Esophagus muscularis mucosa (tissue), 4 donors: Measurements from ENCODE around the gene EDEM3. TPM values are rescaled to one million over a fixed set of nuclear protein-coding genes. Genes with fewer than 3 reads are reported as not detected.
"Not testable (repeated sequence)": the region's sequence is repeated elsewhere in the genome, so short reads cannot be mapped to it uniquely, and the experiment has no call there.

Experiments
- DNase-seq: peaks from one replicate; pipeline ENCODE4 v3.0.0-alpha.2; 2017; ENCODE audit errors: extremely low spot score
- H3K27ac ChIP-seq, 4 donors: fragments of 200-600 bp; sonication (generic); replicated peaks in 1 of 4; 1 replicate in 3 of 4; 2 replicates in 1 of 4; pipeline ENCODE4 v1.5.1; 2016 to 2019; ENCODE audit warnings: mild to moderate bottlenecking in 1 of 4
- H3K27me3 ChIP-seq, 4 donors: fragments of 200-600 bp; sonication (generic); one replicate each; pipeline versions ENCODE4 v1.5.1 to v1.6.0; 2016 to 2019
- H3K36me3 ChIP-seq, 4 donors: fragments of 200-600 bp; sonication (generic); one replicate each; pipeline ENCODE4 v1.5.1; 2016 to 2019
- H3K4me1 ChIP-seq, 4 donors: fragments of 200-600 bp; sonication (generic); one replicate each; pipeline ENCODE4 v1.5.1; 2016 to 2019
- H3K4me3 ChIP-seq, 4 donors: fragments of 200-600 bp; sonication (generic); 1 replicate in 2 of 4; 2 replicates in 2 of 4; pipeline ENCODE4 v1.5.1; 2016 to 2019; ENCODE audit warnings: mild to moderate bottlenecking in 4 of 4, moderate library complexity in 1 of 4
- H3K9me3 ChIP-seq, 4 donors: fragments of 200-600 bp; sonication (generic); 1 replicate in 3 of 4; 2 replicates in 1 of 4; pipeline ENCODE4 v1.5.1; 2016 to 2019
- CTCF ChIP-seq, 3 experiments: fragments of 200-600 bp in 2 of 3; fragments of 450-650 bp in 1 of 3; sonication (generic) in 2 of 3; IDR thresholded peaks; one replicate each; pipeline ENCODE4 v1.5.1; 2017 to 2019; ENCODE audit warnings: antibody characterized with exemption in 3 of 3, mild to moderate bottlenecking in 2 of 3, moderate library complexity in 1 of 3
- EP300 ChIP-seq: sonication (generic); formaldehyde crosslinking; IDR thresholded peaks from one replicate; pipeline ENCODE4 v1.6.1; 2017; ENCODE audit warnings: antibody characterized with exemption
- POLR2A ChIP-seq: fragments of 450-650 bp; IDR thresholded peaks from one replicate; pipeline ENCODE4 v1.6.1; 2017; ENCODE audit warnings: antibody characterized with exemption, moderate library complexity, mild to moderate bottlenecking, low read depth
- POLR2AphosphoS5 ChIP-seq, 2 donors: sonication (generic); formaldehyde crosslinking; IDR thresholded peaks; one replicate each; pipeline ENCODE4 v1.6.1; 2017; ENCODE audit warnings: antibody characterized with exemption in 2 of 2
- WGBS: methylation state at CpG from one replicate; pipeline ENCODE4 v1.1.5; 2018; 5-methylcytosine and 5-hydroxymethylcytosine counted together
- intact Hi-C: fragments of 100-400 bp; cut with DNase I; formaldehyde crosslinking; loops from one replicate; pipeline ENCODE4 v1.15.1; 2023
- total RNA-seq, 4 donors: library from RNA; depleted of rRNA; stranded (reverse); fragments of >200 nt; gene quantifications; one replicate each; pipeline versions ENCODE4 v1.1.0 to v1.2.1, GENCODE V29; 2016

Gene EDEM3
- total RNA-seq, 4 donors from 2014 or later, result 28.7 to 36.1 (median 29.4) TPM

- Histone ChIP-seq H3K4me3 (no peak overlapping the region), H3K36me3 (peaks cover 19 to 34% (median 22%) of the 10 kb centered on the region in 4 donors), H3K9me3 (no peaks in the 10 kb centered on the region), H3K27ac (peak overlapping the region in 2 of 4 donors; percentile 61 to 78), H3K27me3 (no peaks in the 10 kb centered on the region), H3K4me1 (peaks cover 16 to 24% (median 22%) of the 10 kb centered on the region in 4 donors)
- 81% methylated on average over 9 of the region's 9 CpGs for WGBS
- DNase-seq, result no peak
- intact Hi-C loops, result no loop called here
- TF ChIP-seq EP300 (no peak), CTCF (IDR thresholded peaks at IDR 0.05) (no peak), POLR2AphosphoS5 (IDR thresholded peaks at IDR 0.05) (no peak), POLR2A (no peak)
Observed at GRCh38 chr1:184790642-184791549, 36.2 kb upstream of the EDEM3 start.

- intact Hi-C loops, result no loop called here
- no peak for DNase-seq
- H3K4me3 ChIP-seq, result no peak overlapping the region
- H3K9me3 ChIP-seq, result no peaks in the 10 kb centered on the region
- H3K4me1 ChIP-seq, result peaks cover 16 to 24% (median 22%) of the 10 kb centered on the region in 4 donors
- H3K27me3 ChIP-seq, result no peaks in the 10 kb centered on the region
- 40% methylated on average over 2 of the region's 2 CpGs for WGBS
- no peak overlapping the region for H3K27ac ChIP-seq
- peaks cover 9 to 24% (median 12%) of the 10 kb centered on the region in 4 donors for H3K36me3 ChIP-seq
- TF ChIP-seq EP300 (no peak), CTCF (IDR thresholded peaks at IDR 0.05) (no peak), POLR2A (no peak), POLR2AphosphoS5 (IDR thresholded peaks at IDR 0.05) (no peak)
Observed at GRCh38 chr1:184789884-184790283, 35.2 kb upstream of the EDEM3 start.

- TF ChIP-seq POLR2A (no peak), EP300 (no peak), CTCF (IDR thresholded peaks at IDR 0.05) (no peak), POLR2AphosphoS5 (IDR thresholded peaks at IDR 0.05) (no peak)
- Histone ChIP-seq H3K36me3 (peaks cover 2 to 14% (median 8%) of the 10 kb centered on the region in 4 donors), H3K4me3 (no peak overlapping the region), H3K27me3 (no peaks in the 10 kb centered on the region), H3K9me3 (peaks cover 0 to 6% (median under 1%) of the 10 kb centered on the region in 4 donors), H3K27ac (no peak overlapping the region), H3K4me1 (peaks cover 16 to 24% (median 22%) of the 10 kb centered on the region in 4 donors)
- 83% methylated on average over 2 of the region's 2 CpGs for WGBS
- no peak for DNase-seq
- intact Hi-C loops, result no loop called here
Observed at GRCh38 chr1:184788970-184789369, 34.3 kb upstream of the EDEM3 start.

DNA sequence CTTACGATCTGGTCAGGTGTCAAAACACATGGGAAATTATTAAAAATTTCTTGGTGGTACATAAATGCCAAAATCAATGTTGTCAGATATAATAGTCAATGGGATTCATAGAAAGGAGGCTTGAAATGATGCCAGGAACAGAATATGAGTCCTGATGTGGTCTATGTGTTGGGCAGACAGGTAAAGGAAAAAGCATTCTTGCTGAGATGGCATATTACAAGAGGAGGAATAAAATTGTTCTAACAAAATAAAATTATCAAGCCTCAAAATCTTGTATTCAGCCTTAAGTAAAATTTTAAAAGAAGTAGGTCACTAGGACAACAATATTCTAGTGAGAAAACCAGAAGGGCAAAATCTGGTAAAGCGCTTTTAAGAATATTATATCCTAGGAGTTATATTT, 30.9 kb upstream of the EDEM3 start:
- WGBS, result 96% methylated on average over 2 of the region's 2 CpGs
- no peaks in the 10 kb centered on the region for H3K4me1 ChIP-seq
- H3K27me3 ChIP-seq, result no peaks in the 10 kb centered on the region
- H3K27ac ChIP-seq, result no peak overlapping the region
- intact Hi-C loops, result no loop called here
- peaks cover 0 to 12% (median 9%) of the 10 kb centered on the region in 4 donors for H3K9me3 ChIP-seq
- H3K36me3 ChIP-seq, result peaks cover 0 to 6% (median 4%) of the 10 kb centered on the region in 4 donors
- no peak overlapping the region for H3K4me3 ChIP-seq
- DNase-seq, result no peak
- TF ChIP-seq EP300, result no peak
- no peak for TF ChIP-seq POLR2A
- no peak for TF ChIP-seq CTCF (IDR thresholded peaks at IDR 0.05)
- no peak for TF ChIP-seq POLR2AphosphoS5 (IDR thresholded peaks at IDR 0.05)

GRCh38 chr1:184783723-184784122, 29.1 kb upstream of the EDEM3 start:
- intact Hi-C loops, result not testable (repeated sequence)
- H3K9me3 ChIP-seq, result peaks cover 0 to 12% (median 9%) of the 10 kb centered on the region in 4 donors

More at GRCh38 chr1:184783723-184784122, 29.1 kb upstream of the EDEM3 start:
- not testable (repeated sequence) for H3K4me3 ChIP-seq, H3K4me1 ChIP-seq, H3K27me3 ChIP-seq, H3K27ac ChIP-seq, DNase-seq, H3K36me3 ChIP-seq
- 97% methylated on average over 3 of the region's 3 CpGs for WGBS
